Measurements from ENCODE around the gene ITIH1.

GRCh38 chr3:52833202-52833601, 55.8 kb downstream of the ITIH1 start:
- no peak for TF ChIP-seq REST (IDR thresholded peaks at IDR 0.05; ENCODE audit: insufficient read depth in 1 of 2, low read depth in 2 of 2, low read length in 2 of 2)
- no peak for TF ChIP-seq POLR2AphosphoS5 (IDR thresholded peaks at IDR 0.05; ENCODE audit: low read depth, low read length)
- no peak for TF ChIP-seq TAF1 (IDR thresholded peaks at IDR 0.05; ENCODE audit: borderline replicate concordance, insufficient read depth, low read length)
- no peak for TF ChIP-seq SIN3A (IDR thresholded peaks at IDR 0.05; ENCODE audit: borderline replicate concordance, insufficient read depth, low read length)
- no peak for TF ChIP-seq FOXP2 (optimal IDR thresholded peaks at IDR 0.05; ENCODE audit: borderline replicate concordance, extremely low read depth, extremely low read length, insufficient read depth)
